Gastroesophageal sphincter (tissue), 4 donors: Measurements from ENCODE around the gene CTCFL. TPM values are rescaled to one million over a fixed set of nuclear protein-coding genes. Genes with fewer than 3 reads are reported as not detected.

ENCODE experiments used
- ATAC-seq: fragments of 150-250 bp; one replicate; pipeline ENCODE4 v1.9.1; 2016; ENCODE audit warnings: mild to moderate bottlenecking, moderate library complexity
- H3K27ac ChIP-seq, 4 donors: fragments of 200-600 bp; sonication (generic) in 3 of 4; 1 replicate in 3 of 4; 2 replicates in 1 of 4; pipeline ENCODE4 v1.5.1; 2016 to 2019
- H3K27me3 ChIP-seq: fragments of 200-600 bp; sonication (generic); one replicate; pipeline ENCODE4 v1.5.1; 2019
- H3K36me3 ChIP-seq, 2 donors: fragments of 200-600 bp; sonication (generic); one replicate each; pipeline ENCODE4 v1.5.1; 2019; ENCODE audit warnings: control low read depth in 1 of 2
- H3K4me1 ChIP-seq, 3 donors: fragments of 200-600 bp; sonication (generic); 1 replicate in 2 of 3; 2 replicates in 1 of 3; pipeline ENCODE4 v1.5.1; 2016 to 2019; ENCODE audit warnings: control low read depth in 2 of 3
- H3K4me3 ChIP-seq, 2 donors: fragments of 200-600 bp; sonication (generic); one replicate each; pipeline ENCODE4 v1.5.1; 2019; ENCODE audit warnings: mild to moderate bottlenecking in 1 of 2, moderate library complexity in 1 of 2
- H3K9me3 ChIP-seq, 3 donors: fragments of 200-600 bp; sonication (generic); one replicate each; pipeline ENCODE4 v1.5.1; 2017 to 2019; ENCODE audit warnings: control low read depth in 2 of 3
- CTCF ChIP-seq, 4 experiments: fragments of 200-600 bp in 2 of 4; fragments of 450-650 bp in 2 of 4; sonication (generic) in 1 of 4; IDR thresholded peaks; one replicate each; pipeline ENCODE4 v1.5.1; 2017 to 2019; ENCODE audit warnings: antibody characterized with exemption in 4 of 4, mild to moderate bottlenecking in 2 of 4, moderate library complexity in 2 of 4
- EP300 ChIP-seq: sonication (generic); formaldehyde crosslinking; IDR thresholded peaks from one replicate; pipeline ENCODE4 v1.6.1; 2017; ENCODE audit warnings: antibody characterized with exemption, mild to moderate bottlenecking
- POLR2A ChIP-seq, 2 donors: fragments of 450-650 bp; IDR thresholded peaks; one replicate each; pipeline ENCODE4 v1.6.1; 2017; ENCODE audit warnings: antibody characterized with exemption in 2 of 2, mild to moderate bottlenecking in 2 of 2, moderate library complexity in 1 of 2
- POLR2AphosphoS5 ChIP-seq: sonication (generic); formaldehyde crosslinking; IDR thresholded peaks from one replicate; pipeline ENCODE4 v1.6.1; 2017; ENCODE audit warnings: antibody characterized with exemption
- WGBS, 2 donors: methylation state at CpG; one replicate each; pipeline ENCODE4 v1.1.5; 2018; ENCODE audit warnings: low coverage in 1 of 2; 5-methylcytosine and 5-hydroxymethylcytosine counted together
- total RNA-seq, 4 donors: library from RNA; depleted of rRNA; stranded (reverse); fragments of >200 nt; gene quantifications; one replicate each; pipeline ENCODE4 v1.1.0, GENCODE V29; 2016

Gene CTCFL
- total RNA-seq, 4 donors from 2014 or later: not detected

DNA sequence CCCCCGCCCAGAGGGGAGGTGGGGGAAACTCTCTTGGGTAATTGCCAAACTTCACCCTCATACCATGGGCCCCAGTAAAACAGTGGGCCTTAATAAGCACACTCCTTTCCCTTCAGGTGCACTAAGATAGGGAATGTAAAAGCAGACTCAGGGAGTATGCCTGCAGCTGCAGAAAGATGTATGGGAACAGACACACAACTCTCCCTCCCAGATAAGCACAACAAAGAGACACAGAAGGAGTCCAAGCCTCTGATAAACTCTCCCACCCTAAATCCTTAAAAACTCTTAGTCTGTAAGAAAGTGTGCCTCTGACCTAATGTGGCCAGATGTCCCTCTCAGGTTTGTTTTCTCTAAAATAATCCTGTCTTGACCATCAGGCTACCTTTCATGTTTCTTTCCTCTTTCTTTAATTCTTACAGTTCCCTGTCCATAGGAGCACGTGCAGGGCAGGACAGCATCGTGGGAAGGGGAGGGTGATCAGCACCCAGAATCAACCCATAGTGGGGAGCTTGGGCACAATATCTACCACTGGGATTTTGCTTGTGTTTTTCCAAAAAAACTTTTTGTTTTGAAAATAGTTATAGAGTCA, 11.3 kb upstream of the CTCFL start:
- TF ChIP-seq EP300: no peak
- TF ChIP-seq CTCF (IDR thresholded peaks at IDR 0.05): no peak
- TF ChIP-seq POLR2AphosphoS5: no peak
- no peak for TF ChIP-seq POLR2A (IDR thresholded peaks at IDR 0.05)
- no peak overlapping the region for H3K4me3 ChIP-seq
- peaks cover 8% of the 10 kb centered on the region for H3K27me3 ChIP-seq
- no peak overlapping the region for H3K27ac ChIP-seq
- no peaks in the 10 kb centered on the region for H3K36me3 ChIP-seq
- peaks cover 0 to 28% (median 0%) of the 10 kb centered on the region in 3 donors for H3K9me3 ChIP-seq
- H3K4me1 ChIP-seq: peaks cover 0 to 11% (median 0%) of the 10 kb centered on the region in 3 donors
- no peak for ATAC-seq
- WGBS, 2 donors: 57 to 68% methylated on average over 2 to 3 of the region's 3 CpGs

GRCh38 chr20:57535297-57535696, 10.4 kb upstream of the CTCFL start:
- no peak for ATAC-seq
- Histone ChIP-seq H3K27ac (no peak overlapping the region), H3K9me3 (peaks cover 0 to 28% (median 0%) of the 10 kb centered on the region in 3 donors), H3K36me3 (no peaks in the 10 kb centered on the region), H3K4me3 (no peak overlapping the region), H3K4me1 (peaks cover 0 to 11% (median 0%) of the 10 kb centered on the region in 3 donors), H3K27me3 (peaks cover 8% of the 10 kb centered on the region)
- TF ChIP-seq POLR2A (IDR thresholded peaks at IDR 0.05): no peak
- TF ChIP-seq EP300: no peak
- TF ChIP-seq POLR2AphosphoS5: no peak
- TF ChIP-seq CTCF (IDR thresholded peaks at IDR 0.05): no peak
- WGBS, 2 donors: 52 to 79% methylated on average over 4 to 5 of the region's 5 CpGs

DNA sequence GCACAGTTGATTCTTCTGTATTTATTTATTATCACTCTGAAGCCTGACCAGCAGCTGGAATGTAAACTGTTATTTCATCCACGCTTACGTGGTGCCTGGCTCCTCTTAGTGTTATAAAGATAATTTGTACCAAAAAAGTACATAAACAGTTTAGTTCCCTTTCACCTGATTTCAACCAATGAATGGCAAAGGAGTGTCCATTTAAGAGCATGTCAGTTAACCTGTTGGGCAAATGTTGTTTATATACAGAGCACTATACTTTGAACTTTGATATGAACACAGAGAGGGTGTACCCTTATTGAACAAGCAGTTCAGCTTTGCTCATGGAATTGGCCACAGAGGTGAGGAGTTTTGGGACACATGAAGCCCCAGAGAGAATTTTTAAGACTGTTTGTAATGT, 7.2 kb upstream of the CTCFL start:
- H3K36me3 ChIP-seq: no peaks in the 10 kb centered on the region
- TF ChIP-seq CTCF (IDR thresholded peaks at IDR 0.05) (no peak), POLR2AphosphoS5 (no peak), POLR2A (IDR thresholded peaks at IDR 0.05) (no peak), EP300 (no peak)
- H3K4me1 ChIP-seq: peaks cover 0 to 11% (median 0%) of the 10 kb centered on the region in 3 donors
- H3K9me3 ChIP-seq: peaks cover 0 to 15% (median 0%) of the 10 kb centered on the region in 3 donors
- ATAC-seq: no peak
- H3K27me3 ChIP-seq: peaks cover 4% of the 10 kb centered on the region
- H3K4me3 ChIP-seq: no peak overlapping the region
- 41 to 59% methylated on average over 2 of the region's 2 CpGs for WGBS, 2 donors
- no peak overlapping the region for H3K27ac ChIP-seq

- WGBS, 2 donors: 78 to 82% methylated on average over 4 of the region's 4 CpGs
Observed at GRCh38 chr20:57530327-57530981, 5.5 kb upstream of the CTCFL start.

More at GRCh38 chr20:57530327-57530981, 5.5 kb upstream of the CTCFL start:
- Histone ChIP-seq H3K27ac (no peak overlapping the region), H3K9me3 (no peaks in the 10 kb centered on the region), H3K4me1 (peaks cover 0 to 11% (median 0%) of the 10 kb centered on the region in 3 donors), H3K27me3 (peaks cover 4% of the 10 kb centered on the region), H3K36me3 (no peaks in the 10 kb centered on the region), H3K4me3 (no peak overlapping the region)
- no peak for TF ChIP-seq POLR2AphosphoS5
- TF ChIP-seq POLR2A (IDR thresholded peaks at IDR 0.05): no peak
- TF ChIP-seq CTCF (IDR thresholded peaks at IDR 0.05): no peak
- no peak for TF ChIP-seq EP300
- no peak for ATAC-seq
